Body of pancreas (tissue), 4 donors: Measurements from ENCODE around the gene DSCAM. TPM values are rescaled to one million over a fixed set of nuclear protein-coding genes. Genes with fewer than 3 reads are reported as not detected.

ENCODE experiments used
- ATAC-seq: fragments of 150-250 bp; one replicate; pipeline ENCODE4 v1.9.1; 2016
- DNase-seq, 4 donors: peaks; one replicate each; pipeline ENCODE4 v3.0.0-alpha.2; 2019
- H3K27ac ChIP-seq, 4 donors: fragments of 200-600 bp; sonication (generic); 1 replicate in 3 of 4; 2 replicates in 1 of 4; pipeline versions ENCODE4 v1.5.1 to v1.6.1; 2016 to 2019; ENCODE audit warnings: mild to moderate bottlenecking in 1 of 4, mixed read lengths in 1 of 4, moderate library complexity in 1 of 4
- H3K27me3 ChIP-seq, 2 donors: fragments of 200-600 bp; sonication (generic); one replicate each; pipeline ENCODE4 v1.6.0; 2016; ENCODE audit warnings: mild to moderate bottlenecking in 1 of 2
- H3K36me3 ChIP-seq, 2 donors: fragments of 200-600 bp; sonication (generic); replicated peaks in 1 of 2; 2 replicates each; pipeline ENCODE4 v1.5.1; 2016; ENCODE audit warnings: low read depth in 2 of 2; ENCODE audit not compliant: insufficient read depth in 1 of 2
- H3K4me1 ChIP-seq: fragments of 200-600 bp; sonication (generic); one replicate; pipeline ENCODE4 v1.6.0; 2016
- H3K4me3 ChIP-seq, 2 donors: fragments of 200-600 bp; sonication (generic); 1 replicate in 1 of 2; 2 replicates in 1 of 2; pipeline ENCODE4 v1.5.1; 2016 to 2019
- H3K9me3 ChIP-seq, 3 donors: fragments of 200-600 bp; sonication (generic); 1 replicate in 2 of 3; 2 replicates in 1 of 3; pipeline ENCODE4 v1.5.1; 2016
- POLR2A ChIP-seq, 3 donors: fragments of 450-650 bp; IDR thresholded peaks; one replicate each; pipeline ENCODE4 v1.6.1; 2016; ENCODE audit warnings: antibody characterized with exemption in 3 of 3, mild to moderate bottlenecking in 2 of 3
- WGBS, 2 donors: methylation state at CpG; one replicate each; pipeline ENCODE4 v1.1.5; 2017; 5-methylcytosine and 5-hydroxymethylcytosine counted together
- intact Hi-C: fragments of 100-400 bp; cut with DNase I; formaldehyde crosslinking; loops from one replicate; pipeline ENCODE4 v1.15.1; 2023
- total RNA-seq, 2 donors: library from RNA; depleted of rRNA; stranded (reverse); fragments of >200 nt; gene quantifications; one replicate each; pipeline ENCODE4 v1.1.0, GENCODE V29; 2016
- TF ChIP-seq, protein P1 (sequence below), 7 experiments: fragments of 450-650 bp in 4 of 7; fragments of 200-600 bp in 3 of 7; sonication (generic) in 3 of 7; IDR thresholded peaks; one replicate each; pipeline ENCODE4 v1.5.1; 2016 to 2019; ENCODE audit warnings: antibody characterized with exemption in 7 of 7

The DSCAM gene
- total RNA-seq, 2 donors from 2014 or later = 0.26 TPM; not detected in 1

DNA sequence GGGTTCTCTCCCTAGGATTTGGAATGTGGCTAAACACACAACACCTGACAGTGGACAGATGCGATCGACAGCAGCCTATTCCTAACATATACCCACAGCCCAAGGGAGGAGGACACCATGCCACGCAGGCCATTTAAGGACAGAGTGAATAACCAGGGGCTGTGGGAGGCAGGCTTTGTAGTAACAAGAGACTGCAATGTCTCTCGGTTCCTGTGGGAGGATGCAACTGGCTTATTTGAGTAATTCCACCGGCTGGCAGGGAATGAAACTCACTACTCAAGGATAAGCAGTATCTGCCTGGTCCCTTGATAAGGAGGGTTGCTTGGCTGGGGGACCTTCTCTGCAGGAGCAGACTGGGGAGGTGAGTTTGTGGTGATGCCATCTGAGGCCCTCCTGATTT, 870.2 kb downstream of the DSCAM start:
- no peak for TF ChIP-seq POLR2A (IDR thresholded peaks at IDR 0.05)
- TF ChIP-seq, protein P1, sequence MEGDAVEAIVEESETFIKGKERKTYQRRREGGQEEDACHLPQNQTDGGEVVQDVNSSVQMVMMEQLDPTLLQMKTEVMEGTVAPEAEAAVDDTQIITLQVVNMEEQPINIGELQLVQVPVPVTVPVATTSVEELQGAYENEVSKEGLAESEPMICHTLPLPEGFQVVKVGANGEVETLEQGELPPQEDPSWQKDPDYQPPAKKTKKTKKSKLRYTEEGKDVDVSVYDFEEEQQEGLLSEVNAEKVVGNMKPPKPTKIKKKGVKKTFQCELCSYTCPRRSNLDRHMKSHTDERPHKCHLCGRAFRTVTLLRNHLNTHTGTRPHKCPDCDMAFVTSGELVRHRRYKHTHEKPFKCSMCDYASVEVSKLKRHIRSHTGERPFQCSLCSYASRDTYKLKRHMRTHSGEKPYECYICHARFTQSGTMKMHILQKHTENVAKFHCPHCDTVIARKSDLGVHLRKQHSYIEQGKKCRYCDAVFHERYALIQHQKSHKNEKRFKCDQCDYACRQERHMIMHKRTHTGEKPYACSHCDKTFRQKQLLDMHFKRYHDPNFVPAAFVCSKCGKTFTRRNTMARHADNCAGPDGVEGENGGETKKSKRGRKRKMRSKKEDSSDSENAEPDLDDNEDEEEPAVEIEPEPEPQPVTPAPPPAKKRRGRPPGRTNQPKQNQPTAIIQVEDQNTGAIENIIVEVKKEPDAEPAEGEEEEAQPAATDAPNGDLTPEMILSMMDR (IDR thresholded peaks at IDR 0.05) = no peak
- WGBS, 2 donors = 26 to 39% methylated on average over 4 to 5 of the region's 5 CpGs
- H3K9me3 ChIP-seq = no peaks in the 10 kb centered on the region
- intact Hi-C loops = no loop called here
- H3K36me3 ChIP-seq = no peaks in the 10 kb centered on the region
- ATAC-seq (no peak), DNase-seq (no peak)
- no peaks in the 10 kb centered on the region for H3K27me3 ChIP-seq
- no peak overlapping the region for H3K27ac ChIP-seq
- H3K4me1 ChIP-seq = no peaks in the 10 kb centered on the region
- H3K4me3 ChIP-seq = no peak overlapping the region

GRCh38 chr21:39972976-39973770, 873.8 kb downstream of the DSCAM start:
- WGBS, 2 donors = 70 to 75% methylated on average over 13 to 14 of the region's 14 CpGs
- DNase-seq (no peak), ATAC-seq (no peak)
- no peaks in the 10 kb centered on the region for H3K4me1 ChIP-seq
- intact Hi-C loops = no loop called here
- TF ChIP-seq POLR2A (IDR thresholded peaks at IDR 0.05) = no peak
- TF ChIP-seq, protein P1 (IDR thresholded peaks at IDR 0.05) = no peak
- H3K36me3 ChIP-seq = no peaks in the 10 kb centered on the region
- no peak overlapping the region for H3K27ac ChIP-seq
- H3K9me3 ChIP-seq = no peaks in the 10 kb centered on the region
- no peaks in the 10 kb centered on the region for H3K27me3 ChIP-seq
- H3K4me3 ChIP-seq = no peak overlapping the region

- Histone ChIP-seq H3K27ac (no peak overlapping the region), H3K36me3 (no peaks in the 10 kb centered on the region), H3K27me3 (no peaks in the 10 kb centered on the region), H3K4me1 (no peaks in the 10 kb centered on the region), H3K4me3 (no peak overlapping the region), H3K9me3 (no peaks in the 10 kb centered on the region)
- ATAC-seq (no peak), DNase-seq (no peak)
- WGBS, 2 donors = 26 to 30% methylated on average over 4 of the region's 4 CpGs
- no peak for TF ChIP-seq POLR2A (IDR thresholded peaks at IDR 0.05)
- TF ChIP-seq, protein P1 (IDR thresholded peaks at IDR 0.05) = no peak
- intact Hi-C loops = no loop called here
Observed at GRCh38 chr21:39972471-39972870, 874.5 kb downstream of the DSCAM start.

DNA sequence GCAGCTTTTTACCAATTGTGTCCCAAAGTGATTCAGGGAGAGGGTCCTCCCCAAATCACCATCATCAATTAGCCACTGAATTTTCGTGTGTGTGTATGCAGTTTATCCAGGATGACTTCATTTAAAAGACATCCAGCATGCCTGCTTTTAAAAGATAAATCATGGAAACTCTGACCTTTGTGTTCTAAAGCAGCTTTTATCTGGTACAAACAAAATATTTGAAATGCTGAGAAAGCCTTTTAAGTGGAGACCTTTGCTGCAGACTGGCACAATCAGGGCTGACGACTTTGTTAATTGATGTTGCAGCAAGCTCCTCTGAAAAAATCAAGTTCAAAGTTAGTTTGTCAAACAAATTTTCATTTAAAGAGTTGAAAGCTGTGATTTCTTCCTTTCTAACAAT, 875.0 kb downstream of the DSCAM start:
- Histone ChIP-seq H3K27ac (no peak overlapping the region), H3K36me3 (no peaks in the 10 kb centered on the region), H3K4me1 (no peaks in the 10 kb centered on the region), H3K27me3 (no peaks in the 10 kb centered on the region), H3K9me3 (no peaks in the 10 kb centered on the region), H3K4me3 (no peak overlapping the region)
- 3 to 6% methylated on average over 2 of the region's 2 CpGs for WGBS, 2 donors
- TF ChIP-seq, protein P1 (IDR thresholded peaks at IDR 0.05) = no peak
- TF ChIP-seq POLR2A (IDR thresholded peaks at IDR 0.05) = no peak
- ATAC-seq (no peak), DNase-seq (no peak)
- intact Hi-C loops = no loop called here
